ENCODE data around the gene DPP10.

Gene DPP10

GRCh38 chr2:115484983-115485382, 1042.5 kb downstream of the DPP10 start:
- DNase-seq = no peak

- DNase-seq = no peak
Measured at GRCh38 chr2:115491186-115491793, 1048.8 kb downstream of the DPP10 start.

- DNase-seq = no peak
Measured at GRCh38 chr2:115505331-115505730, 1062.9 kb downstream of the DPP10 start.

DNA sequence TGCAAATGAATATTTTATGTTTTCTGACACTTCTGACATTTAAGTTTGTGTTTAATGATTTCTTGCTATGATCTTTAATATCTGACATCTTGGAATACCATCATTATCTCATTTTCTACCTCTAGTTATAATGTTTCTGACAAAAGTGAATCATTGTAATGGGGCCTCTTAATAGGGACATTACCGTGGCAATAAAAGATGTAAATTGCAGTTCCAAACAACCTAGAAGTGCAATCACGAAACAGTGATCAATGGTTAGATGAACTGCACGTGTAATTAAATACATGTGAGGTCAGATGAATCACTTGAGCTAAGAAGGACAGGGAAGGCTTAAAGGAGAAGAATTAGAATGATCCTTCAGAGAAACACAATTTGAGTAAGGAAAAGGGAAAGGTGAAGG, 1078.3 kb downstream of the DPP10 start:
- DNase-seq = no peak

GRCh38 chr2:115524452-115524851, 1082.0 kb downstream of the DPP10 start:
- no peak for DNase-seq

GRCh38 chr2:115529627-115530026, 1087.2 kb downstream of the DPP10 start:
- DNase-seq = no peak

GRCh38 chr2:115533081-115533480, 1090.6 kb downstream of the DPP10 start:
- DNase-seq = no peak

DNA sequence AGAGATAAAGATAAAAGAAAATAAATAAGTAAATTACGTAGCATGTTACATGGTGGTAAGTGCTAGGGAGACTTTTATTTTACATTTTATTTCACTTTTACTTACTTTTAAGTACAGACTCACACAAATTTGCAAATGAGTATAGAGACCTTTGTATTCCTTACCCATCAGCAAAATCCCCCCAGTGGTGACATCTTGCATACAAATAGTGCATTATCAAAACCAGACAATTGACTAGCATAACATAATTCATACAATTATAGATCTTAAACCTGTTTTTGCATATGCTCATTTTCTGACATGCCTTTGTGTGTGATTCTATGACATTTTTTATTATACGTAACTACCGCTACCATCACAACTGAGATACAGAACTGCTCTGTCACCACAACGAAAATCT, 1099.4 kb downstream of the DPP10 start:
- DNase-seq = no peak

DNA sequence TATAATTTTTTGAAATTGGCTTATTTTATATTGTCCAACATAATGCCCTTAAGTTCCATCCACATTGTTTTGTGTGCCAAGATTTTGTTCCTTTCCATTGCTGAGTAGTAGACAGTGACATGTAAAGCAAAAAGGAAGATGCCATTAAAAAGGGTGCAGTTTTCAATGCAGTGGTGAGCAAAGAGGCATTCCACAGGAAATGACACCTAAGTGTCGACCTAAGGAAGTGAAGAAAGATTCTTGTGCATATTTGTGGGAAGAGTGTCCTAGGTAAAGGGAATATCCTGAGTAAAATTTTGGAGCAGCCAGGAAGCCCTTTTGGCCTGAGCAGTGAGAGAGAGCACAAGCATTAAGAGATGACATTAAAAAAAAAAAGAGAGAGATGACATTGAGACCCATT, 1099.9 kb downstream of the DPP10 start:
- DNase-seq = no peak

GRCh38 chr2:115543024-115543423, 1100.6 kb downstream of the DPP10 start:
- no peak for DNase-seq

DNA sequence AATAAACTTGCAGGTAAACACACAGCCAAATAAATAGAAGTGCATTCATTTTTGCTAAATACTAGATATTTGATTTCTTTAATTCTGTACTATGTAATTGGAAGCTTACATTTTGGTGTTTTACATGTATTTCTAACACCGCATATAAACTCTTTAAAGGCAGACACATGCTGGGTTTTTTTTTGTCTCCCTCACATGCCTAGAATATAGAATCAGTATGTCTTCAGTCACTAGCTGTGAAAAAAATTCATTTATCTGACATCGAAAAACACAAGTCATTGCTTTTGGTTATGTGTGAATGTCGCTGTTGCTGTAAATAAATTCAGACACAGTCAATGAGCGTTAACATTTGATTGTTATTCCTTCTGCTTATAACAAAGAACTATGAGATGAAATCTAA, 1101.0 kb downstream of the DPP10 start:
- DNase-seq = no peak

DNA sequence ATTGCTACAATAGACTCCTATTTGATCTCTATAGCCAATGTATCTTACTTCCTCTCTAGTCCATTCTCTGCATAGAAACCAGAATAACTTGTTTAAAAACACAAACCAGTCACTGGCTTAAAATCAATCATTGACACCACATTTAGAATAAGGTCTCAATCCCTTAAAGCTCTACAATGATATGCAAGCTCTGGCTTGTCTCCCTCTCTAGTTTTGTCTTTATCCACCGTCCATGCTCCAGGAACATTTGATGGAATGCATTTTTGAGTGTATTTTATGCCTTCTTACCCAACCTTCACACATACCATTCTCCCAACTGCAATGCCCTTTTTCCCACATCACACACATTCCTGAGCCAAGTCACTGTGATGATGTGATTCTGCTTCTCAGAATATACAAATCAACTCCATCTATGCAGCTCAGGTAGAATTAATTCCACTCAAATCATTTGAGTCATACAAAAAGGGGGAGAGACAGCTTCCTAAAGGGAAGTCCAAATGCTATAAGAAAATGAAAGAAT, 1107.2 kb downstream of the DPP10 start:
- DNase-seq = no peak

GRCh38 chr2:115552726-115553125, 1110.3 kb downstream of the DPP10 start:
- DNase-seq = no peak

- no peak for DNase-seq
Measured at GRCh38 chr2:115554153-115554552, 1111.7 kb downstream of the DPP10 start.

GRCh38 chr2:115558725-115559124, 1116.3 kb downstream of the DPP10 start:
- DNase-seq = no peak

GRCh38 chr2:115560666-115561065, 1118.2 kb downstream of the DPP10 start:
- DNase-seq = no peak

DNA sequence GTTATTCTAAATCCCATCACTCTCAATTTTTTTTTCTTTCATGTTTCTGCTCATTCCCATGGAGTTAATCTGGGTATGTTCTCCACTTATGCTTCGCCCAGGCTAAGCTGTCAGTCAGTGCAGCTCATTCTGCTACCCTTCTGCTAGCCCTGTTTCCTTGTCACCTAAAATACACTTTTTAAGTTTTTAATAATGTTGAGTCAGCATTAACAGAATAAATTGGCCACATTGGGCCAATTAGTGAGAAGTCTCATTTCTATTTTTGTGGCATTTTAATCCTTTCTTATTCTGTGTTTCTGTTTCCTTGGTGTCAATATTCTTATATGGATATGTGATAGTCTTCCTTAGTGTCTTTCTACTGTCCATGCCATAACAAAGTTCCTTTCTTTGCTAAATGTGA, 1126.2 kb downstream of the DPP10 start:
- no peak for DNase-seq

- DNase-seq = no peak
Measured at GRCh38 chr2:115569547-115569946, 1127.1 kb downstream of the DPP10 start.

DNA sequence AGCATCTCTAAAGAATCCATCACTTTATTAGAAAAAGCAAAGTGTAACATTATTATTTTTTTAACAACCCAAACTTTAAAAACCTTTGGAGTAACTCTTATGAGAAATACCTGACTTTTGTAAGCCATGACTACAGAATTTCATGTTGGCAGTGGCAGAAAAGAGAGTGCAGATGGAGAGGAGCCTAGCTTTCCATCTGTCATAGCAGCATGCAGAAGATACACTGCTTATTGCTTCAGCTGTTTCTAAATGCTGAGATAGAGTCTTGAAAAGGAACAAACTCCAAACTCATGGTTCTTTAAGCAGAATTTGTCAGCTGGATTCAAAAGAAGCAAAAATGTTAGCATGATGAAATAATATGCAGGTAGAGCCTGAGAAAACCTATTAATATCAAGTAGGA, 1130.3 kb downstream of the DPP10 start:
- DNase-seq = no peak

DNA sequence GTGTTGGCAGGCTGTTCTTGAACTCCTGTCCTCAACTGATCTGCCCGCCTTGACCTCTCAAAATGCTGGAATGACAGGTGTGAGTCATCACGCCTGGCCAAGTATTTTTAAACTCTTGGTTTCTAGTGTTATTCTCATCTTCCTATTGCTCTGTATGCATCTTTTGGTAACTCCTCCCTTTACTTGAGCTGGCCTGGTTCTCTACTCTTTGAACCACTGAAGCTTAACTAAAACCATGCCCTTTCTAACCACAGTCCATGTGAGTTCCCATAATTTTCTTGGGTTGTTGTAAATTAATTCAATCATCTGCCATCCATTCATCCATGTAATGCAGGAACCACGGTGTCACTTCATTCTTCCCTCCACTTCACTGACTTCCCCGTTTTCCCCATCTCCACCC, 1131.3 kb downstream of the DPP10 start:
- no peak for DNase-seq

DNA sequence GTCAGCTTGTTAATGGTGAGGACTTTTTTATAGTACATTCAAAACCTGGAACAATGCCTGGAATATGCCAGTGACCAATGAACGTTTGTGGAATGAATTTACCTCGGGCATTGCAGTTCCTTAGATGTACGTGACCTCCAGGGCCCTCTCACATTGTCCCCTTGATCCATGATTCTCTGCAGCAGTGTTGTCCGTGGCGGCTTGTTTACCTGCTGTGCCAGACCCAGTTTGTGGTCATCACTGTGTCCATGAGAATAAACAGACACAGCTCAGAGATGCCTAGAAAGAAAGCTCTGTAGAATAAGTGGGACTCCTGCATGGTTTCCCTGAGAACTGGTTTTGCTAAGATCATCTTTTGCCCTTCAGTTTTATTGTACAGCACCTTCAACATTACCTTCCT, 1132.2 kb downstream of the DPP10 start:
- no peak for DNase-seq

DNA sequence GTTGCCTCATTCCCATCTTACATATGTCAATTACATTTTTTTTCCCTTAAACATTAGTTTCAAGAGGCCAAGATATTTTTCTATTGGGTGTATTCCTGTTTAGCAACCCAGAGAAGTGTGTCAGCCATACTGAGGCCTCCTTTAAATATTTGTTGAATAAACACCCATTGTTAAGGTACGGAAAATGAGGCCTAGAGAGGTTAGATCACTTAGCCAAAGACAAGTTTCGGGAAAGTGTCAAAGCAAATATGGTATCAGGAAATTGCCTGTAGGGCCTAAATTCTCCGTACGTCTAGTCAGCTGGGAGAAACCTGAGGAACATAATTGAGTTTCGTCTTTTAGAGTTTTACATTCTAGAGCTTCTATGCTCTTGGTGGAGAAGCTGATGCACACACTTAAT, 1138.3 kb downstream of the DPP10 start:
- DNase-seq = no peak

- DNase-seq = no peak
Measured at GRCh38 chr2:115584507-115584906, 1142.1 kb downstream of the DPP10 start.

GRCh38 chr2:115596659-115597375, 1154.4 kb downstream of the DPP10 start:
- no peak for DNase-seq

DNA sequence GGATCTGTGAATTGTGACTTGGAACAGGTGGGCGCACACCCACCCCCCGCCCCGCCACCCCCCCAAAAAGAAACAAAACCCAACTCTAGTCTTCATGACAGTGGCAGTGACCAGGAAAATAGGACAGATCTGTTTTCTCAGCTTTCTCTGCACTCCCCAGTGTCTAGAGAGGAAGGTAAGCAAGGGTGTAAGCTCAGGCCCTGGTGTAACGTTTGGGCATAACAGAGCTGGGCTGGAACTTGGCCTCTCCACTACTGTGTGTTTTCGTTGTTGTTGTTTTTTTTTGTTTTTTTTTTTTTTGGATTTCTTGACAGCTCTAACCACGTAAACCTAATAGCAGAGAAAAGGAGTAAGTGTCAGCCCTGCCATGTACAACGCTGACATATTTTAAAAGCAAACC, 1160.8 kb downstream of the DPP10 start:
- no peak for DNase-seq
